ENCODE data around the gene APOBEC3G.
A peak's percentile ranks its signal among the peaks of the same experiment; 100 is the strongest.

Gene APOBEC3G

DNA sequence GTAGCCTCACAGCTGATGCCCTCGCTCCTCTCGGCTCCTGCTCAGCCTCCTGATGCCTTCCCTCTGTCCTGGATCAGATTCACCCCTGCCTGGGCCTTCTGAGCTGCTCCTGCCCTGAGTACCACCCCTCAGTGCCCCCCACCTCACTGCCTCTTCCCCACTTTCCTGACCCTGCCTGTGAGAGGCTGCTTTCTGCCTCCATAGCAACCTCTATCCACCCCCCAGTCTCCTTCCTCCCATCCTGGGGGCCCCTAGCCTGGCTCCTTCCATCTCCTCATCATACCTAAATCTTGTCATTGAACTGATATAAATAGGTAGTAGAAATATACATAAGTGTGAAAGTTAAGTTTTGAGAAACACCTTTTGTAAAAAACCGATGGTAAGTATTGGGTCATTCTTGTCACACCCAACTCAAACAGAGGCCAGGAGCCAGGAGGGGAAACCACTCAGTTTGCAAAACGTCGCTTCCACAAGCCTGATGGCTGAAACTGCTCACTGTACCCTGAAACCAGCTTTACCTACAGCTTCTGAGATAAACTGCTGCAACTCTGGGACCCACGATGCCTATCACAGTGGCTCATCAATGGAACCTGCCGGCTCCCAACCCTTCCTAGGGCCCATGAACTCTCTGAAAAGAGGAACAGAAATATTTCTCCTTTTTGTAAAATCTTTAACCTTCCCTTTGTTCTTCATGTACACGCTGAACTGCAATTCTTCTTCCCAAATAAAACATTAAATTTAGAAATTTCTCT, 15.2 kb downstream of the APOBEC3G start:
- DNase-seq, result no peak

DNA sequence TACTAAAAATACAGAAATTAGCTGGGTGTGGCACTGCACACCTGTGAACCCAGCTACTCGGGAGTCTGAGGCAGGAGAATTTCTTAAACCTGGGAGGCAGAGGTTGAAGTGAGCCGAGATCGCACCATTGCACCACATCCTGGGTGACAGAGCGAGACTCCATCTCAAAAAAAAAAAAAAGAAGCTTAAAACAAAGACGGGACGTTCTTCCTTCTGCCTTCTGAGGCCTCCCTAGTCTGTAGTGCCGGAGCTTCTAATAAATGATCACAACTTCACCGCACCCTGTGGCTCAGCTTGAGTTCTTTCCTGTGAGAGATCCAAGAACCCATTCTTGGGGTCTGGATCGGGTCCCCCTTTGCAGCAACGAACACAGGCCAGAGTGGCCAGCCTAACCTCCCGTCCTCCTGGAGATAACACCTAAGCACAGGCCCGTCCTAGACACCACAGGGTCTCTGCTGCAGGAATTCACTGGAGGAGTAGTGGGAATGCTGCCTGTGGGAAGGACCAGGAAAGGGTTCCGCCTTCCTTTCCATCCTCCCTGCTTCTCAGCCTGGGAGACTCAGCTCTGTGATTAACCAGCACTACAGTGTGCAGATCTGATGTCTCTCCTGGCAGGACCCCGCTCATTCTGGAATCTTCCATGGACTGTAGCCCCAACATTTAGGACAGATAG, 17.8 kb downstream of the APOBEC3G start:
- DNase-seq, result no peak

GRCh38 chr22:39095971-39096370, 18.9 kb downstream of the APOBEC3G start:
- DNase-seq, result no peak

- DNase-seq, result peak; percentile 80
Observed at GRCh38 chr22:39097098-39098020, 20.3 kb downstream of the APOBEC3G start, which contains the start of gene APOBEC3H. APOBEC3H (plus strand) TSS chr22:39097244; CDS start chr22:39100279, 3,035 bp downstream.

GRCh38 chr22:39098026-39098425, 21.0 kb downstream of the APOBEC3G start:
- no peak for DNase-seq

DNA sequence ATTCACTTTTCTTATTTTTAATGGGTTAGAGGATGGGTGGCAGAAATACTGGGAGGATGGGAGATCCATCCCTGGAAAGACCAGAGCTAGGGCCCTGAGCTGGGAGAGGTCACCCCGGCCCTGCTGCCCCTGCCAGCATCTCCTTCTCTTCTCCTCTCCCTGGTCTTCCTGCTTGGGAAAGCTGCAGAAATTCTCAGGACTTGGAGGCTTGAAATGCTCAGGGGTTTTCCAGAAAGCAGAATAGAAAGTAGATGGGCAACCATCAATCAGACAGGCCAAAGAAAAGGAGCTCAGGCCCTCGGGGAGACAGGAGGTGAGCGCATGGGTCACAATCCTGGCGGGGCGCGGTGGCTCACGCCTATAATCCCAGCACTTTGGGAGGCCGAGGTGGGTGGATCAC, 21.5 kb downstream of the APOBEC3G start:
- DNase-seq, result no peak

DNA sequence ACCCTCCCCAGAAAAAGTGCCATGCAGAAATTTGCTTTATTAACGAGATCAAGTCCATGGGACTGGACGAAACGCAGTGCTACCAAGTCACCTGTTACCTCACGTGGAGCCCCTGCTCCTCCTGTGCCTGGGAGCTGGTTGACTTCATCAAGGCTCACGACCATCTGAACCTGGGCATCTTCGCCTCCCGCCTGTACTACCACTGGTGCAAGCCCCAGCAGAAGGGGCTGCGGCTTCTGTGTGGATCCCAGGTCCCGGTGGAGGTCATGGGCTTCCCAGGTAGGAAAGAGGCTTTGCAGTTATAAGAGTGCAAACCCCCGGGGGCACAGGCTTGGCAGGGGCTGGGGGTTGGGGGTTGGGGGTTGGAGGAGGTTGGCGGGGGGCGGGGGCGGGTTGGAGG, 24.2 kb downstream of the APOBEC3G start:
- no peak for DNase-seq

- DNase-seq, result no peak
Observed at GRCh38 chr22:39103431-39103830, 26.4 kb downstream of the APOBEC3G start.

GRCh38 chr22:39106326-39106725, 29.3 kb downstream of the APOBEC3G start:
- no peak for DNase-seq

GRCh38 chr22:39108487-39108886, 31.4 kb downstream of the APOBEC3G start:
- DNase-seq, result no peak

DNA sequence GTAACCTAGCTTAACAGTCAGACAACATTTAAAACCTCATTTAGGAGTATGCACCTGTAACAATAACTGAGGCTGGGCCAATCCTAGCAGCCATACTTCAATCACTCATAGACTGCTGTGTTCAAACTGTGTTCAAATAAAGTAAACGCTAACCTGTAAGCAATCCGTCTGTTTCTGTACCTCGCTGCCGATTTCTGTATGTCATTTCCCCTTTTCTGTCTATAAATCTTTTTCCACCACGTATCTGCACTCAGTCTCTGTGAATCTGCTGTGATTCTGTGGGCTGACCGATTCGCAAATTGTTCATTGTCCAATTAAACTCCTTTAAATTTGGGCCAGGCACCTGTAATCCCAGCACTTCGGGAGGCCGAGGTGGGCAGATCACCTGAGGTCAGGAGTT, 32.3 kb downstream of the APOBEC3G start:
- no peak for DNase-seq

GRCh38 chr22:39110631-39111561, 33.8 kb downstream of the APOBEC3G start:
- DNase-seq, result no peak

- no peak for DNase-seq
Observed at GRCh38 chr22:39114112-39114511, 37.0 kb downstream of the APOBEC3G start.

DNA sequence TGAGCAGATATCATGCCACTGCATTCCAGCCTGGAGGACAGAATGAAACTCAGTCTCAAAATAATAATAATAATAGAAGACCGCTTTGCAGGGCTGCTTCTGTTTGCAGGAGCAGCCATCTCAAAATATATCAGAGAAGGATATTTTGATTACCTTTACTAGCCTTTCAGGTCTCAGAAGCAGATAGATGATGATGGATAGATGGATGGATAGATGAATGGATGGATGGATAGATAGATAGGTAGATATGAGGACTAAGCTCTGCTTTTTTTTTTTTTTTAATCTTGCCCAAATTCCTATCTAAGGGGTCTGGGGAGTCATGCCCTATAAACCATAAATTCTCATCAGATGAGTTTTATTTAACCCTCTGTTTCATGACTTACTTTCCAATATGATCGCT, 38.5 kb downstream of the APOBEC3G start:
- DNase-seq, result no peak

DNA sequence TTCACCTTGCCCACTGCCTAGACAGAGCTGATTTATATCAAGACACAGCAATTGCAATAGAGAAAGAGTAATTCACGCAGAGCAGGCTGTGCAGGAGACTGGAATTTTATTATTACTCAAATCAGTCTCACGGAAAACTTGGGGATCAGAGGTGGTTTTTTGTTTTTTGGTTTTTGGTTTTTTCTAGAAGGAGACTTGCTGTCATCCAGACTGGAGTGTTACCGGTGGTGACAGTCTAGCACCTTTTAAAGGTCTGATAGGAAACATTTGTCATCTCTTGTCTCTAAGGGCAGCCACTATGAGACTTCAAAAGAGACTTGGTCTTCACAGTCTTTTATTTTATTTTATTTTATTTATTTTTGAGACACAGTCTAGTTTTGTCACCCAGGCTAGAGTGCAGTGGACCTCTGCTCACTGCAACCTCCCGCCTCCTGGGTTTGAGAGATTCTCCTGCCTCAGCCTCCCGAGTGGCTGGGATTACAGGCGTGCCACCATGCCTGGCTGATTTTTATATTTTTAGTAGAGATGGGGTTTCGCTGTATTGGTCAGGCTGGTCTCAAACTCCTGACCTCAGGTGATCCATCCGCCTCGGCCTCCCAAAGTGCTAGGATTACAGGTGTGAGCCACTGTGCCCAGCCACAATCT, 39.0 kb downstream of the APOBEC3G start:
- DNase-seq, result no peak

DNA sequence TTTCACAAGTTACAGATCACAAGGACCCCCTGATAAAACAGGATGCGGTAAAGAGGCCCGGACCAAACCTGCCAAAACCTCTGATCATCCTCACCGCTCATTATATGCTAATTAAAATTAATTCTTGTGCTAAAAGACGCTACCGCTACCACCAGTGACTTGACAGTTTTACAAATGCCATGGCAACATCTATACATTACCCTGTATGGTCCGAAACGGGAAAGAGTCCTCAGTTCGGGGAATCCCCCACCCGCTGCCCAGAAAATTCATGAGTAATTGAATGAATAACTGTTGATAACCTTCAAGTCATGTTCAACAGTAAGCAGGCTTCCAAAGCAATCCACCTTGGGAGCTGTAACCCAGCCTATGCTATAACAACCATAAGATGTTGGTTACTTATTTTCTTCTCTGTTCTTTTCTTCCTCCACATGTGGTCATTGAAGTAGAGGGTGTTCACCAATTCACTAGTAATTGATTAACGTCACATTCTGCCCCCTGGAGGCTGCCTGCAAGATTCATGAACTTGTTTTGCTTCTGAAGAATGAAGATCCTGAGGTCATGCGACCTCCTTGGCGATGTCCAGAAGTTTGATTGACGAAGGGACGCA, 40.6 kb downstream of the APOBEC3G start:
- DNase-seq, result peak; percentile 68

GRCh38 chr22:39120983-39121382, 43.9 kb downstream of the APOBEC3G start:
- no peak for DNase-seq

GRCh38 chr22:39122772-39123470, 45.8 kb downstream of the APOBEC3G start:
- no peak for DNase-seq

DNA sequence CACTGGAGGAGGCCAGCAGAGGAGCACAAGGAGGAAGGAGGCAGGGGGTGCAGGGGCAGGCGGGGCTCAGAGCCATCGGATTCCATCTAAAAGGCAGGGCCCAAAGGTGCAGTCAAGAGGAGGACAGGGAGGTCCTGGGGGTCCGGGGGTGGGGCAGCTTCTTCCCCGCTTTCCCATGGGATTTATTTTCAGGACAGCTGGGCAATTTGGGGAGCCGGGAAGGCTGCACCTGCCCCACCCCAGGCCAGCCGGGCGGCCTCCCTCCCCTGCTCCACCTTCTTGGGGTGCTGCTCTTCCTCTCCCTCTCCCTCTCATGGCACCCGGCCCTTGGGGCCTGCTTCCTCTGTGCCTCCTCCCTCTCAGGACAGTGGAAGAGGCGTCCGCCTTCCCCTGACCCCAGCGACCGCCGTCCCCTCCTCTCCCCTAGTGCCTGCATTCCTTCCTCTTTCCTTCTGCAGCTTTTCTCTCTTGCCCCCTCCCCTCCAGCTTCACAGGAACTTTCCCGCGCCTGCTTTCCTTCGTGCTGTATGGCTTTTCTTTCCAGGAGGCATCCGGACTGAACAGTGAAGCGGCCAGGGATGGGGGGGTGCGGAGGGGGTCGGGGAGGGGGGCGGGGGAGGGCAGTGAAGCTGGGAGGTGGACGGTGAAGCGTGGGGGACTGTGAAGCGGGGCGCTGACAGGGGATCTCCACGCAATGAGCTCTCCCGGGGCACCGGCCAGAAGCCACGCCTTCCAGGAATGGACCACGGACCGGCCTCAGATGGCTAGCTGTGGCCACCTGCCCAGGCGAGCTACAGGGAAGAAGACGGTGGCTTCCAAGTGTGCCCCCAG, 46.9 kb downstream of the APOBEC3G start:
- no peak for DNase-seq

DNA sequence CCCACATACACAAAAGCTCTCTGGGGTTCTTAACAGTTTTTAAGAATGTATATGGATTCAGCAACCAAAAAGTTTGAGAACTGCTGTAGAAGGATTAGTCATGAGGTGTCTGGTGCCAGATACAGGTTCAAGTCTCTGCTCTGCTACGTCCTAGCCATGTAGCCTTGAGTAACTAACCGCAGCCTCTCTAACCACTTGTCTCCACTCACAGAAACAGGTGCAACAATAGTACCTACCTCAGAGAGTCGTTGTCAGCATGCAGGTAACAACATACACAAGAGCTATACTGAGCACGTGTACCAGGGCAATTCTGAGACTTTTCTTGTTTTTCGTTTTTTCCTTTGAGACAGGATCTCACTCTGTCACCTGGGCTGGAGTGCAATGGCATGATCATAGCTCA, 48.5 kb downstream of the APOBEC3G start:
- no peak for DNase-seq
